GM12878 (cell line): Measurements from ENCODE around the gene CAMTA2. TPM values are rescaled to one million over a fixed set of nuclear protein-coding genes. Genes with fewer than 3 reads are reported as not detected.

ENCODE experiments used
- ATAC-seq: fragments of 200-7000 bp; cut with Tn5 transposase; 3 replicates; pipeline ENCODE4 v1.9.1; 2020; ENCODE audit warnings: mild to moderate bottlenecking, moderate library complexity
- BruUV-seq: library from RNA; stranded (reverse); fragments of 400-500 nt; replicated peaks from 2 replicates; lab custom pipeline; 2021; lab: Mats Ljungman, UMichigan
- CTCF ChIA-PET: fragments of 300-600 bp; sonication (Branson Sonifier 250); formaldehyde crosslinking; extraction: SDS; loops from one replicate; lab custom pipeline; 2021; ENCODE audit warnings: inconsistent platforms; lab: Yijun Ruan, JAX
- POLR2A ChIA-PET: fragments of 350-600 bp; formaldehyde crosslinking; extraction: SDS; loops from one replicate; lab custom pipeline; 2021; ENCODE audit warnings: inconsistent platforms; lab: Charles Lee
- RAD21 ChIA-PET: fragments of 300-600 bp; sonication (Branson Sonifier 250); formaldehyde crosslinking; loops from one replicate; lab custom pipeline; 2023; ENCODE audit warnings: antibody characterized with exemption; ENCODE audit not compliant: unreplicated experiment; lab: Charles Lee
- SMC1A ChIA-PET: fragments of 300-600 bp; sonication (Branson Sonifier 250); formaldehyde crosslinking; loops from one replicate; lab custom pipeline; 2023; ENCODE audit not compliant: unreplicated experiment, uncharacterized antibody; lab: Charles Lee
- DNase-seq: peaks from one replicate; pipeline ENCODE4 v3.0.0-alpha.2; 2011; ENCODE audit warnings: low read depth, low spot score
- FAIRE-seq: peaks from 3 replicates; lab custom pipeline; 2011; peaks lifted over from hg19 to GRCh38; lab: Jason Lieb, UNC
- H2AFZ ChIP-seq: 2 replicates; pipeline ENCODE4 v1.6.0; 2011; ENCODE audit warnings: low read depth, low read length, control low read depth; ENCODE audit not compliant: control insufficient read depth
- H3K27ac ChIP-seq: 2 replicates; pipeline ENCODE4 v1.5.1; 2011; ENCODE audit warnings: control low read depth; ENCODE audit not compliant: control insufficient read depth, insufficient read depth
- H3K27me3 ChIP-seq, 2 experiments: replicated peaks in 1 of 2; 2 replicates each; pipeline versions ENCODE4 v1.6.0 to v1.6.1; 2011; ENCODE audit warnings: low read length in 1 of 2; ENCODE audit not compliant: control insufficient read depth in 2 of 2, insufficient read depth in 2 of 2
- H3K36me3 ChIP-seq, 2 experiments: 2 replicates each; pipeline ENCODE4 v1.5.1; 2011; ENCODE audit warnings: low read length in 1 of 2; ENCODE audit not compliant: control insufficient read depth in 2 of 2, insufficient read depth in 2 of 2
- H3K4me1 ChIP-seq: 2 replicates; pipeline ENCODE4 v1.6.1; 2011; ENCODE audit warnings: mild to moderate bottlenecking, low read length, moderate library complexity, mixed read lengths; ENCODE audit not compliant: control insufficient read depth, insufficient read depth
- H3K4me2 ChIP-seq: 2 replicates; pipeline ENCODE4 v1.6.0; 2011; ENCODE audit warnings: control low read depth; ENCODE audit not compliant: control insufficient read depth, insufficient read depth
- H3K4me3 ChIP-seq: fragments of 200-600 bp; sonication (generic); 2 replicates; pipeline ENCODE4 v1.5.1; 2016
- H3K79me2 ChIP-seq: 2 replicates; pipeline ENCODE4 v1.6.0; 2011; ENCODE audit warnings: low read length; ENCODE audit not compliant: control insufficient read depth, insufficient read depth
- H3K9ac ChIP-seq: 2 replicates; pipeline ENCODE4 v1.8.0; 2011; ENCODE audit warnings: low read length, control low read depth, mixed read lengths; ENCODE audit not compliant: control insufficient read depth, insufficient read depth
- H3K9me3 ChIP-seq: replicated peaks from 3 replicates; pipeline ENCODE4 v1.5.1; 2011; ENCODE audit warnings: mild to moderate bottlenecking, low read length; ENCODE audit not compliant: control insufficient read depth, insufficient read depth
- H4K20me1 ChIP-seq: 2 replicates; pipeline ENCODE4 v1.6.0; 2011; ENCODE audit not compliant: control insufficient read depth, insufficient read depth
- CBX5 ChIP-seq: sonication (generic); IDR thresholded peaks from 2 replicates; pipeline ENCODE4 v1.6.1; 2016; ENCODE audit warnings: low read depth, moderate library complexity, mild to moderate bottlenecking, inconsistent platforms
- CREB1 ChIP-seq: IDR thresholded peaks from 2 replicates; pipeline ENCODE4 v1.6.1; 2012; ENCODE audit warnings: low read depth, mild to moderate bottlenecking, inconsistent platforms
- IKZF2 ChIP-seq, 2 experiments: fragments of 450-650 bp; IDR thresholded peaks; 2 replicates each; pipeline ENCODE4 v1.6.1; 2017; ENCODE audit warnings: mild to moderate bottlenecking in 2 of 2, moderate library complexity in 2 of 2
- MTA3 ChIP-seq: IDR thresholded peaks from 2 replicates; pipeline ENCODE4 v1.6.1; 2012; ENCODE audit warnings: low read length, inconsistent platforms, borderline replicate concordance
- NBN ChIP-seq: fragments of 450-650 bp; IDR thresholded peaks from 2 replicates; pipeline ENCODE4 v1.6.1; 2016
- PAX5 ChIP-seq: IDR thresholded peaks from 2 replicates; pipeline ENCODE4 v1.6.1; 2011; ENCODE audit warnings: low read depth, low read length, borderline replicate concordance
- PML ChIP-seq: IDR thresholded peaks from 2 replicates; pipeline ENCODE4 v1.6.1; 2012; ENCODE audit warnings: low read length, inconsistent platforms
- RBBP5 ChIP-seq: fragments of 200-600 bp; sonication (generic); conservative IDR thresholded peaks from 2 replicates; pipeline ENCODE4 v1.6.1; 2016
- STAT3 ChIP-seq: IDR thresholded peaks from 2 replicates; pipeline ENCODE4 v1.6.1; 2011; ENCODE audit warnings: low read depth, low read length, improper control_type of control experiment
- TARDBP ChIP-seq: IDR thresholded peaks from 2 replicates; pipeline ENCODE4 v1.6.1; 2016; ENCODE audit warnings: borderline replicate concordance
- ZNF274 ChIP-seq: IDR thresholded peaks from one replicate; pipeline ENCODE4 v1.8.0; 2011; ENCODE audit not compliant: insufficient read length, insufficient read depth
- ZNF622 ChIP-seq: fragments of 450-650 bp; IDR thresholded peaks from 2 replicates; pipeline ENCODE4 v1.6.1; 2017; ENCODE audit warnings: mild to moderate bottlenecking, inconsistent platforms
- WGBS: methylation state at CpG from one replicate; pipeline ENCODE4 v1.1.6; 2016; ENCODE audit warnings: low lambda C conversion rate; ENCODE audit not compliant: insufficient replicate concordance, insufficient coverage; ENCODE audit errors: missing lambda C conversion rate; 5-methylcytosine and 5-hydroxymethylcytosine counted together
- in situ Hi-C: fragments of 300-500 bp; cut with MboI; formaldehyde crosslinking; loops from 9 replicates; pipeline ENCODE4 v1.14.3; 2018; ENCODE audit warnings: mixed read lengths
- intact Hi-C: fragments of 100-400 bp; cut with micrococcal nuclease; formaldehyde crosslinking; loops from one replicate; pipeline ENCODE4 v1.14.2; 2022; ENCODE audit not compliant: unreplicated experiment
- polyA plus RNA-seq, 11 experiments: library from polyadenylated mRNA; depleted of rRNA in 4 of 11; unstranded in 6 of 11; stranded (reverse) in 5 of 11; fragments of >200 nt; fragmentation: Nextera tagmentation in 4 of 11; fragmentation: Illumina TruSeq in 1 of 11; extraction: Ambion mirVana in 4 of 11; extraction: Trizol in 1 of 11; gene quantifications; 1 replicate in 1 of 11; 2 replicates in 10 of 11; pipeline versions ENCODE4 v1.2.1 to v1.2.3, GENCODE V29; 2011 to 2016; ENCODE audit warnings: inconsistent platforms in 2 of 11, missing spikeins in 2 of 11, low read depth in 1 of 11
- total RNA-seq, 4 experiments: library from RNA; depleted of rRNA in 3 of 4; stranded (reverse); fragments of >200 nt in 3 of 4; fragmentation: Illumina TruSeq in 1 of 4; extraction: Trizol in 1 of 4; gene quantifications; 2 replicates each; pipeline versions ENCODE4 v1.2.1 to v1.2.3, GENCODE V29; 2013 to 2021
- TF ChIP-seq, protein P1 (sequence below): fragments of 450-650 bp; IDR thresholded peaks from 2 replicates; pipeline ENCODE4 v1.6.1; 2017; ENCODE audit warnings: mild to moderate bottlenecking, low read depth, inconsistent platforms; ENCODE audit not compliant: poor library complexity, severe bottlenecking
- TF ChIP-seq, protein P2 (sequence below): fragments of 450-650 bp; IDR thresholded peaks from 2 replicates; pipeline ENCODE4 v1.6.1; 2016; ENCODE audit warnings: mild to moderate bottlenecking, moderate library complexity, borderline replicate concordance
- TF ChIP-seq, protein P3 (sequence below): fragments of 450-650 bp; IDR thresholded peaks from 2 replicates; pipeline ENCODE4 v1.6.1; 2018; ENCODE audit warnings: borderline replicate concordance, mild to moderate bottlenecking; ENCODE audit not compliant: partially characterized antibody
- TF ChIP-seq, protein P4 (sequence below): IDR thresholded peaks from 2 replicates; pipeline ENCODE4 v1.6.1; 2011; ENCODE audit warnings: mild to moderate bottlenecking, low read depth, low read length, moderate library complexity; ENCODE audit not compliant: insufficient replicate concordance

Gene CAMTA2
- total and polyA plus RNA-seq, 10 of the 15 experiments (the other 5 are each of a cell fraction or from before 2014, with no cell fraction given): 0.42 to 29.3 (median 11.2) TPM

DNA sequence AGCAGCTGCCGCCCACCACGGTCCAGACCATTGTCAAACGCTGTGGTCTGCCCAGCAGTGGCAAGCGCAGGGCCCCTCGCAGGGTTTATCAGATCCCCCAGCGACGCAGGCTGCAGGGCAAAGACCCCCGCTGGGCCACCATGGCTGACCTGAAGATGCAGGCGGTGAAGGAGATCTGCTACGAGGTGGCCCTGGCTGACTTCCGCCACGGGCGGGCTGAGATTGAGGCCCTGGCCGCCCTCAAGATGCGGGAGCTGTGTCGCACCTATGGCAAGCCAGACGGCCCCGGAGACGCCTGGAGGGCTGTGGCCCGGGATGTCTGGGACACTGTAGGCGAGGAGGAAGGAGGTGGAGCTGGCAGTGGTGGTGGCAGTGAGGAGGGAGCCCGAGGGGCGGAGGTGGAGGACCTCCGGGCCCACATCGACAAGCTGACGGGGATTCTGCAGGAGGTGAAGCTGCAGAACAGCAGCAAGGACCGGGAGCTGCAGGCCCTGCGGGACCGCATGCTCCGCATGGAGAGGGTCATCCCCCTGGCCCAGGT is 34.8 kb upstream of the CAMTA2 start:
- WGBS: 97% methylated on average over 30 of the region's 30 CpGs
- BruUV-seq: no TSS peak
- Histone ChIP-seq H3K9ac (no peak overlapping the region), H2AFZ (no peak overlapping the region), H3K9me3 (no peaks in the 10 kb centered on the region), H3K4me2 (no peak overlapping the region), H3K27ac (no peak overlapping the region), H3K79me2 (no peaks in the 10 kb centered on the region), H3K4me3 (no peak overlapping the region), H3K4me1 (peaks cover 6% of the 10 kb centered on the region), H3K27me3 (no peaks in the 10 kb centered on the region), H3K36me3 (peaks cover 9 to 23% of the 10 kb centered on the region in 2 experiments), H4K20me1 (no peaks in the 10 kb centered on the region)
- ChIA-PET POLR2A (no interaction called here), CTCF (interaction anchor here (1.2 kb wide), 1 partner anchor 39 kb away, joined by 3 read pairs; no protein-coding TSS in a partner anchor), RAD21 (no interaction called here), SMC1A (no interaction called here)
- in situ Hi-C loops: no loop called here
- FAIRE-seq (no peak), DNase-seq (no peak), ATAC-seq (no peak)
- intact Hi-C loops: no loop called here
- no peak for TF ChIP-seq ZNF274
- no peak for TF ChIP-seq TARDBP
- TF ChIP-seq, protein P1, sequence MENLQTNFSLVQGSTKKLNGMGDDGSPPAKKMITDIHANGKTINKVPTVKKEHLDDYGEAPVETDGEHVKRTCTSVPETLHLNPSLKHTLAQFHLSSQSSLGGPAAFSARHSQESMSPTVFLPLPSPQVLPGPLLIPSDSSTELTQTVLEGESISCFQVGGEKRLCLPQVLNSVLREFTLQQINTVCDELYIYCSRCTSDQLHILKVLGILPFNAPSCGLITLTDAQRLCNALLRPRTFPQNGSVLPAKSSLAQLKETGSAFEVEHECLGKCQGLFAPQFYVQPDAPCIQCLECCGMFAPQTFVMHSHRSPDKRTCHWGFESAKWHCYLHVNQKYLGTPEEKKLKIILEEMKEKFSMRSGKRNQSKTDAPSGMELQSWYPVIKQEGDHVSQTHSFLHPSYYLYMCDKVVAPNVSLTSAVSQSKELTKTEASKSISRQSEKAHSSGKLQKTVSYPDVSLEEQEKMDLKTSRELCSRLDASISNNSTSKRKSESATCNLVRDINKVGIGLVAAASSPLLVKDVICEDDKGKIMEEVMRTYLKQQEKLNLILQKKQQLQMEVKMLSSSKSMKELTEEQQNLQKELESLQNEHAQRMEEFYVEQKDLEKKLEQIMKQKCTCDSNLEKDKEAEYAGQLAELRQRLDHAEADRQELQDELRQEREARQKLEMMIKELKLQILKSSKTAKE: no peak
- TF ChIP-seq MTA3: no peak
- TF ChIP-seq CREB1: no peak
- TF ChIP-seq PML: no peak
- no peak for TF ChIP-seq IKZF2 (IDR thresholded peaks at IDR 0.05)
- TF ChIP-seq PAX5: no peak
- no peak for TF ChIP-seq STAT3
- TF ChIP-seq ZNF622: no peak
- TF ChIP-seq RBBP5: no peak
- no peak for TF ChIP-seq NBN
- TF ChIP-seq, protein P2, sequence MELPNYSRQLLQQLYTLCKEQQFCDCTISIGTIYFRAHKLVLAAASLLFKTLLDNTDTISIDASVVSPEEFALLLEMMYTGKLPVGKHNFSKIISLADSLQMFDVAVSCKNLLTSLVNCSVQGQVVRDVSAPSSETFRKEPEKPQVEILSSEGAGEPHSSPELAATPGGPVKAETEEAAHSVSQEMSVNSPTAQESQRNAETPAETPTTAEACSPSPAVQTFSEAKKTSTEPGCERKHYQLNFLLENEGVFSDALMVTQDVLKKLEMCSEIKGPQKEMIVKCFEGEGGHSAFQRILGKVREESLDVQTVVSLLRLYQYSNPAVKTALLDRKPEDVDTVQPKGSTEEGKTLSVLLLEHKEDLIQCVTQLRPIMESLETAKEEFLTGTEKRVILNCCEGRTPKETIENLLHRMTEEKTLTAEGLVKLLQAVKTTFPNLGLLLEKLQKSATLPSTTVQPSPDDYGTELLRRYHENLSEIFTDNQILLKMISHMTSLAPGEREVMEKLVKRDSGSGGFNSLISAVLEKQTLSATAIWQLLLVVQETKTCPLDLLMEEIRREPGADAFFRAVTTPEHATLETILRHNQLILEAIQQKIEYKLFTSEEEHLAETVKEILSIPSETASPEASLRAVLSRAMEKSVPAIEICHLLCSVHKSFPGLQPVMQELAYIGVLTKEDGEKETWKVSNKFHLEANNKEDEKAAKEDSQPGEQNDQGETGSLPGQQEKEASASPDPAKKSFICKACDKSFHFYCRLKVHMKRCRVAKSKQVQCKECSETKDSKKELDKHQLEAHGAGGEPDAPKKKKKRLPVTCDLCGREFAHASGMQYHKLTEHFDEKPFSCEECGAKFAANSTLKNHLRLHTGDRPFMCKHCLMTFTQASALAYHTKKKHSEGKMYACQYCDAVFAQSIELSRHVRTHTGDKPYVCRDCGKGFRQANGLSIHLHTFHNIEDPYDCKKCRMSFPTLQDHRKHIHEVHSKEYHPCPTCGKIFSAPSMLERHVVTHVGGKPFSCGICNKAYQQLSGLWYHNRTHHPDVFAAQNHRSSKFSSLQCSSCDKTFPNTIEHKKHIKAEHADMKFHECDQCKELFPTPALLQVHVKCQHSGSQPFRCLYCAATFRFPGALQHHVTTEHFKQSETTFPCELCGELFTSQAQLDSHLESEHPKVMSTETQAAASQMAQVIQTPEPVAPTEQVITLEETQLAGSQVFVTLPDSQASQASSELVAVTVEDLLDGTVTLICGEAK: no peak
- no peak for TF ChIP-seq CBX5
- TF ChIP-seq, protein P3, sequence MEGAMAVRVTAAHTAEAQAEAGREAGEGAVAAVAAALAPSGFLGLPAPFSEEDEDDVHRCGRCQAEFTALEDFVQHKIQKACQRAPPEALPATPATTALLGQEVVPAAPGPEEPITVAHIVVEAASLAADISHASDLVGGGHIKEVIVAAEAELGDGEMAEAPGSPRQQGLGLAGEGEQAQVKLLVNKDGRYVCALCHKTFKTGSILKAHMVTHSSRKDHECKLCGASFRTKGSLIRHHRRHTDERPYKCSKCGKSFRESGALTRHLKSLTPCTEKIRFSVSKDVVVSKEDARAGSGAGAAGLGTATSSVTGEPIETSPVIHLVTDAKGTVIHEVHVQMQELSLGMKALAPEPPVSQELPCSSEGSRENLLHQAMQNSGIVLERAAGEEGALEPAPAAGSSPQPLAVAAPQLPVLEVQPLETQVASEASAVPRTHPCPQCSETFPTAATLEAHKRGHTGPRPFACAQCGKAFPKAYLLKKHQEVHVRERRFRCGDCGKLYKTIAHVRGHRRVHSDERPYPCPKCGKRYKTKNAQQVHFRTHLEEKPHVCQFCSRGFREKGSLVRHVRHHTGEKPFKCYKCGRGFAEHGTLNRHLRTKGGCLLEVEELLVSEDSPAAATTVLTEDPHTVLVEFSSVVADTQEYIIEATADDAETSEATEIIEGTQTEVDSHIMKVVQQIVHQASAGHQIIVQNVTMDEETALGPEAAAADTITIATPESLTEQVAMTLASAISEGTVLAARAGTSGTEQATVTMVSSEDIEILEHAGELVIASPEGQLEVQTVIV: no peak
- TF ChIP-seq, protein P4, sequence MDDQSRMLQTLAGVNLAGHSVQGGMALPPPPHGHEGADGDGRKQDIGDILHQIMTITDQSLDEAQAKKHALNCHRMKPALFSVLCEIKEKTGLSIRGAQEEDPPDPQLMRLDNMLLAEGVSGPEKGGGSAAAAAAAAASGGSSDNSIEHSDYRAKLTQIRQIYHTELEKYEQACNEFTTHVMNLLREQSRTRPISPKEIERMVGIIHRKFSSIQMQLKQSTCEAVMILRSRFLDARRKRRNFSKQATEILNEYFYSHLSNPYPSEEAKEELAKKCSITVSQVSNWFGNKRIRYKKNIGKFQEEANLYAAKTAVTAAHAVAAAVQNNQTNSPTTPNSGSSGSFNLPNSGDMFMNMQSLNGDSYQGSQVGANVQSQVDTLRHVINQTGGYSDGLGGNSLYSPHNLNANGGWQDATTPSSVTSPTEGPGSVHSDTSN: no peak
